ENCODE measurements around the gene RGS9. TPM values are rescaled to one million over a fixed set of nuclear protein-coding genes. Genes with fewer than 3 reads are reported as not detected.

Gene RGS9
- total RNA-seq = 1.1 and 2.3 TPM in 2 replicates

GRCh38 chr17:65137021-65137939, at the start of gene RGS9:
Gene RGS9, plus strand, starts transcription at chr17:65137370. Its CDS starts 171 bp downstream, at chr17:65137541.

Other genes with a start within 250 kb of the RGS9 start
- 3.5 and 5.1 TPM in 2 replicates for gene LRRC37A3, start 217.9 kb upstream of the RGS9 start, total RNA-seq
- 44.3 and 49.4 TPM in 2 replicates for gene GNA13, start 80.6 kb upstream of the RGS9 start, total RNA-seq